ENCODE measurements around the gene DNAJC25.
"Not testable (repeated sequence)": the region's sequence is repeated elsewhere in the genome, so short reads cannot be mapped to it uniquely, and the experiment has no call there.

The DNAJC25 gene

DNA sequence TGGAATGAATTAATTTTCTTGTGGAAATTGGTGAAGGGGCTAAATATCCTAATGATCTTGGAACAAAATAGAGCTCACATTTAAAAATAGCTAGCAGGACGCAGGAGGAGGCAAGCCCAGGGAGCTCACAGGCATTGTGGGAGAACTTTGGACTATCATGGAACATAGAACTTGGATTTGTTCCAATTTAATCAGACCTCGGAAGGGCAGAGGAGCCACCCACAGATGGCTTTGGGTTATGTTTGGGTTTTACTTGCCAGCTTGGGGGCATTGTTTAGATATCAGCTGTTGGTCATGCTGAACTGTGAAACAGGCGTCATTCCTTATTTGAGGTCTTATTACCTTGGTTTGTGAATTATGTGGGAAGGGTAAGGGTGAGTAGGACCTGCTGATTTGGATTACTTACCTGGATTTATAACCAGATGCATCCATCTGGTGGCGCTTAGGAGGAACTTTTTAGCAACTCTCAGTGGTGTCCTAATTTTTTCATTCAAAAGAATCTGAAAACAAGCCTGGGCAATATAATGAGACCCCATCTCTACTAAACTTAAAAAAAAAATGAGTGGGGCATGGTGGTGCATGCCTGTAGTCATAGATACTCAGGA is 17.6 kb upstream of the DNAJC25 start (continued):
- TF ChIP-seq, protein P1, sequence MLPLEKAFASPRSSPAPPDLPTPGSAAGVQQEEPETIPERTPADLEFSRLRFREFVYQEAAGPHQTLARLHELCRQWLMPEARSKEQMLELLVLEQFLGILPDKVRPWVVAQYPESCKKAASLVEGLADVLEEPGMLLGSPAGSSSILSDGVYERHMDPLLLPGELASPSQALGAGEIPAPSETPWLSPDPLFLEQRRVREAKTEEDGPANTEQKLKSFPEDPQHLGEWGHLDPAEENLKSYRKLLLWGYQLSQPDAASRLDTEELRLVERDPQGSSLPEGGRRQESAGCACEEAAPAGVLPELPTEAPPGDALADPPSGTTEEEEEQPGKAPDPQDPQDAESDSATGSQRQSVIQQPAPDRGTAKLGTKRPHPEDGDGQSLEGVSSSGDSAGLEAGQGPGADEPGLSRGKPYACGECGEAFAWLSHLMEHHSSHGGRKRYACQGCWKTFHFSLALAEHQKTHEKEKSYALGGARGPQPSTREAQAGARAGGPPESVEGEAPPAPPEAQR (tag by site-specific recombination; IDR thresholded peaks at IDR 0.05), result no peak
- TF ChIP-seq, protein P2, sequence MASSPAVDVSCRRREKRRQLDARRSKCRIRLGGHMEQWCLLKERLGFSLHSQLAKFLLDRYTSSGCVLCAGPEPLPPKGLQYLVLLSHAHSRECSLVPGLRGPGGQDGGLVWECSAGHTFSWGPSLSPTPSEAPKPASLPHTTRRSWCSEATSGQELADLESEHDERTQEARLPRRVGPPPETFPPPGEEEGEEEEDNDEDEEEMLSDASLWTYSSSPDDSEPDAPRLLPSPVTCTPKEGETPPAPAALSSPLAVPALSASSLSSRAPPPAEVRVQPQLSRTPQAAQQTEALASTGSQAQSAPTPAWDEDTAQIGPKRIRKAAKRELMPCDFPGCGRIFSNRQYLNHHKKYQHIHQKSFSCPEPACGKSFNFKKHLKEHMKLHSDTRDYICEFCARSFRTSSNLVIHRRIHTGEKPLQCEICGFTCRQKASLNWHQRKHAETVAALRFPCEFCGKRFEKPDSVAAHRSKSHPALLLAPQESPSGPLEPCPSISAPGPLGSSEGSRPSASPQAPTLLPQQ (tag by site-specific recombination; IDR thresholded peaks at IDR 0.05), result no peak

DNA sequence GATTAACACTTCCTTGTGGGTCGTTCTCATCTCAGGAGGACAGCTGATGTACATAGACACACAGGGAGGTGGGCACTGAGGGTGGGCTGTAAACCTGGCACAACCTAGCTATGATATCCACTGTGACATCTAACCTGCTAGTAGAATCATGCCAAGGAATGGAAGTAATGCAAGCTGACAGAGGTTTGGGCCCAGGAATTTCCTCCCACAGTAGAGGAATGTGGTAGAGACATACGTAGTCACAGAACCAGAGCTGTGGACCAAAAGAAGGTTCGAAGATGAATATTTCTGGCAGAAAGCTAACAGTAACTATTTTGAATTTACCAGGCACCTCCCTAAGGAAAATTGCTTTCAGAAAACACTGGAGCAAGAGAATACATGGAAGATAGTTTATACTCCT is 15.2 kb upstream of the DNAJC25 start:
- no peaks in the 10 kb centered on the region for H3K36me3 ChIP-seq (ENCODE audit: control insufficient read depth in 2 of 2, insufficient read depth in 1 of 2, low read length in 2 of 2)
- CTCF ChIA-PET, result interaction anchor here (1.4 kb wide), 1 partner anchor 18 kb away, joined by 4 read pairs; no protein-coding TSS in a partner anchor
- H3K27ac ChIP-seq (ENCODE audit: extremely low read depth, low read depth, low read length), result no peak overlapping the region
- TF ChIP-seq ZBTB17 (tag by site-specific recombination; IDR thresholded peaks at IDR 0.05) (no peak), ZNF600 (tag by site-specific recombination; IDR thresholded peaks at IDR 0.05) (no peak), YY1 (tag by site-specific recombination; IDR thresholded peaks at IDR 0.05) (no peak), ZSCAN23 (tag by site-specific recombination; IDR thresholded peaks at IDR 0.05) (no peak), ZNF221 (tag by site-specific recombination; IDR thresholded peaks at IDR 0.05; ENCODE audit: borderline replicate concordance) (no peak), ZNF791 (tag by site-specific recombination; IDR thresholded peaks at IDR 0.05) (no peak), ZFP3 (tag by site-specific recombination; IDR thresholded peaks at IDR 0.05; ENCODE audit: low read depth) (no peak), BCL11B (tag by site-specific recombination; IDR thresholded peaks at IDR 0.05; ENCODE audit: low read depth) (no peak), ZNF169 (tag by site-specific recombination; IDR thresholded peaks at IDR 0.05) (no peak), MEIS1 (CRISPR knock-in tag; IDR thresholded peaks at IDR 0.05; ENCODE audit: borderline replicate concordance) (no peak), ZNF23 (tag by site-specific recombination; IDR thresholded peaks at IDR 0.05; ENCODE audit: borderline replicate concordance) (no peak), HOXD13 (CRISPR knock-in tag; IDR thresholded peaks at IDR 0.05; ENCODE audit: borderline replicate concordance) (no peak), RBAK (tag by site-specific recombination; IDR thresholded peaks at IDR 0.05) (no peak), ZNF677 (tag by site-specific recombination; IDR thresholded peaks at IDR 0.05) (no peak), ZNF585B (tag by site-specific recombination; IDR thresholded peaks at IDR 0.05) (no peak)
- TF ChIP-seq, protein P3, sequence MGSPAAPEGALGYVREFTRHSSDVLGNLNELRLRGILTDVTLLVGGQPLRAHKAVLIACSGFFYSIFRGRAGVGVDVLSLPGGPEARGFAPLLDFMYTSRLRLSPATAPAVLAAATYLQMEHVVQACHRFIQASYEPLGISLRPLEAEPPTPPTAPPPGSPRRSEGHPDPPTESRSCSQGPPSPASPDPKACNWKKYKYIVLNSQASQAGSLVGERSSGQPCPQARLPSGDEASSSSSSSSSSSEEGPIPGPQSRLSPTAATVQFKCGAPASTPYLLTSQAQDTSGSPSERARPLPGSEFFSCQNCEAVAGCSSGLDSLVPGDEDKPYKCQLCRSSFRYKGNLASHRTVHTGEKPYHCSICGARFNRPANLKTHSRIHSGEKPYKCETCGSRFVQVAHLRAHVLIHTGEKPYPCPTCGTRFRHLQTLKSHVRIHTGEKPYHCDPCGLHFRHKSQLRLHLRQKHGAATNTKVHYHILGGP (tag by site-specific recombination; IDR thresholded peaks at IDR 0.05), result no peak
- TF ChIP-seq, protein P4, sequence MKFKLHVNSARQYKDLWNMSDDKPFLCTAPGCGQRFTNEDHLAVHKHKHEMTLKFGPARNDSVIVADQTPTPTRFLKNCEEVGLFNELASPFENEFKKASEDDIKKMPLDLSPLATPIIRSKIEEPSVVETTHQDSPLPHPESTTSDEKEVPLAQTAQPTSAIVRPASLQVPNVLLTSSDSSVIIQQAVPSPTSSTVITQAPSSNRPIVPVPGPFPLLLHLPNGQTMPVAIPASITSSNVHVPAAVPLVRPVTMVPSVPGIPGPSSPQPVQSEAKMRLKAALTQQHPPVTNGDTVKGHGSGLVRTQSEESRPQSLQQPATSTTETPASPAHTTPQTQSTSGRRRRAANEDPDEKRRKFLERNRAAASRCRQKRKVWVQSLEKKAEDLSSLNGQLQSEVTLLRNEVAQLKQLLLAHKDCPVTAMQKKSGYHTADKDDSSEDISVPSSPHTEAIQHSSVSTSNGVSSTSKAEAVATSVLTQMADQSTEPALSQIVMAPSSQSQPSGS (tag by site-specific recombination; IDR thresholded peaks at IDR 0.05; ENCODE audit: low read depth), result no peak
- TF ChIP-seq, protein P5, sequence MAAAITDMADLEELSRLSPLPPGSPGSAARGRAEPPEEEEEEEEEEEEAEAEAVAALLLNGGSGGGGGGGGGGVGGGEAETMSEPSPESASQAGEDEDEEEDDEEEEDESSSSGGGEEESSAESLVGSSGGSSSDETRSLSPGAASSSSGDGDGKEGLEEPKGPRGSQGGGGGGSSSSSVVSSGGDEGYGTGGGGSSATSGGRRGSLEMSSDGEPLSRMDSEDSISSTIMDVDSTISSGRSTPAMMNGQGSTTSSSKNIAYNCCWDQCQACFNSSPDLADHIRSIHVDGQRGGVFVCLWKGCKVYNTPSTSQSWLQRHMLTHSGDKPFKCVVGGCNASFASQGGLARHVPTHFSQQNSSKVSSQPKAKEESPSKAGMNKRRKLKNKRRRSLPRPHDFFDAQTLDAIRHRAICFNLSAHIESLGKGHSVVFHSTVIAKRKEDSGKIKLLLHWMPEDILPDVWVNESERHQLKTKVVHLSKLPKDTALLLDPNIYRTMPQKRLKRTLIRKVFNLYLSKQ (tag by site-specific recombination; IDR thresholded peaks at IDR 0.05; ENCODE audit: borderline replicate concordance), result no peak
- TF ChIP-seq, protein P6, sequence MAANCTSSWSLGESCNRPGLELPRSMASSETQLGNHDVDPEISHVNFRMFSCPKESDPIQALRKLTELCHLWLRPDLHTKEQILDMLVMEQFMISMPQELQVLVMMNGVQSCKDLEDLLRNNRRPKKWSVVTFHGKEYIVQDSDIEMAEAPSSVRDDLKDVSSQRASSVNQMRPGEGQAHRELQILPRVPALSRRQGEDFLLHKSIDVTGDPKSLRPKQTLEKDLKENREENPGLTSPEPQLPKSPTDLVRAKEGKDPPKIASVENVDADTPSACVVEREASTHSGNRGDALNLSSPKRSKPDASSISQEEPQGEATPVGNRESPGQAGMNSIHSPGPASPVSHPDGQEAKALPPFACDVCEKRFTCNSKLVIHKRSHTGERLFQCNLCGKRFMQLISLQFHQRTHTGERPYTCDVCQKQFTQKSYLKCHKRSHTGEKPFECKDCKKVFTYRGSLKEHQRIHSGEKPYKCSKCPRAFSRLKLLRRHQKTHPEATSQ (tag by site-specific recombination; IDR thresholded peaks at IDR 0.05), result no peak
- POLR2A ChIA-PET, result interaction anchor here (1.6 kb wide), 1 partner anchor 16 kb away, joined by 9 read pairs; the partner anchor contains the start of gene DNAJC25
- no peaks in the 10 kb centered on the region for H3K4me1 ChIP-seq (ENCODE audit: control insufficient read depth, insufficient read depth, low read length)
- H3K9me3 ChIP-seq (ENCODE audit: control insufficient read depth, insufficient read depth, low read depth, low read length), result no peaks in the 10 kb centered on the region
- H3K4me3 ChIP-seq (ENCODE audit: low read depth, low read length), result no peak overlapping the region

DNA sequence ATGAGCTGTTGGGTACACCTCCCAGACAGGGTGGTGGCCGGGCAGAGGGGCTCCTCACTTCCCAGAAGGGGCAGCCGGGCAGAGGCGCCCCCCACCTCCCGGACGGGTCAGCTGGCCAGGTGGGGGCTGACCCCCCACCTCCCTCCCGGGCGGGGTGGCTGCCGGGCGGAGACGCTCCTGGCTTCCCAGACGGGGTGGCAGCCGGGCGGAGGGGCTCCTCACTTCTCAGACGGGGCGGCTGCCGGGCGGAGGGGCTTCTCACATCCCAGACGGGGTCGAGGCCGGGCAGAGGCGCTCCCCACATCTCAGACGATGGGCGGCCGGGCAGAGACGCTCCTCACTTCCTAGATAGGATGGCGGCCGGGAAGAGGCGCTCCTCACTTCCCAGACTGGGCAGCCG is 13.8 kb upstream of the DNAJC25 start:
- H3K9me3 ChIP-seq (ENCODE audit: control insufficient read depth, insufficient read depth, low read depth, low read length); H3K4me1 ChIP-seq (ENCODE audit: control insufficient read depth, insufficient read depth, low read length); H3K36me3 ChIP-seq (ENCODE audit: control insufficient read depth in 2 of 2, insufficient read depth in 1 of 2, low read length in 2 of 2); CTCF ChIA-PET; H3K4me3 ChIP-seq (ENCODE audit: low read depth, low read length); POLR2A ChIA-PET; H3K27ac ChIP-seq (ENCODE audit: extremely low read depth, low read depth, low read length): not testable (repeated sequence)

Measured in HEK293 (cell line).